SU-DHL-6 (cell line): ENCODE results near the gene HIF3A.
"Not testable (repeated sequence)": the region's sequence is repeated elsewhere in the genome, so short reads cannot be mapped to it uniquely, and the experiment has no call there.

Experiments
- H2AFZ ChIP-seq: fragments of 200-600 bp; sonication (generic); 2 replicates; pipeline ENCODE4 v1.6.1; 2014; ENCODE audit warnings: low read depth, mild to moderate bottlenecking, moderate library complexity, mixed read lengths, antibody characterized with exemption, low read length; ENCODE audit not compliant: severe bottlenecking
- H3F3A ChIP-seq: fragments of 200-600 bp; shearing (Covaris generic); 2 replicates; pipeline ENCODE4 v1.6.0; 2016; ENCODE audit warnings: antibody characterized with exemption, mild to moderate bottlenecking; ENCODE audit not compliant: insufficient read depth
- H3K27ac ChIP-seq: fragments of 200-600 bp; sonication (generic); 2 replicates; pipeline ENCODE4 v1.5.1; 2016; ENCODE audit warnings: low read depth, mild to moderate bottlenecking, low read length, moderate library complexity, mixed read lengths
- H3K27me3 ChIP-seq: fragments of 200-600 bp; sonication (generic), shearing (Covaris generic); 2 replicates; pipeline ENCODE4 v1.6.0; 2014; ENCODE audit warnings: mild to moderate bottlenecking, low read length
- H3K36me3 ChIP-seq: fragments of 200-600 bp; sonication (generic); 2 replicates; pipeline ENCODE4 v1.6.1; 2014; ENCODE audit warnings: mild to moderate bottlenecking, low read length, mixed read lengths
- H3K4me2 ChIP-seq: fragments of 300-600, 200-600 bp; shearing (Covaris generic), sonication (generic); 2 replicates; pipeline ENCODE4 v1.6.0; 2014; ENCODE audit warnings: low read length, low read depth, mild to moderate bottlenecking; ENCODE audit not compliant: poor library complexity, severe bottlenecking
- H3K4me3 ChIP-seq: fragments of 200-600 bp; sonication (generic); 2 replicates; pipeline ENCODE4 v1.5.1; 2014; ENCODE audit warnings: antibody characterized with exemption, low read length, mild to moderate bottlenecking, mixed read lengths; ENCODE audit not compliant: insufficient read depth, poor library complexity, severe bottlenecking
- H3K79me2 ChIP-seq: fragments of 200-600 bp; sonication (generic); 2 replicates; pipeline ENCODE4 v1.6.1; 2014; ENCODE audit warnings: mild to moderate bottlenecking, low read length, moderate library complexity; ENCODE audit not compliant: insufficient read depth
- H3K9ac ChIP-seq: fragments of 200-600 bp; sonication (generic); 2 replicates; pipeline ENCODE4 v1.7.0; 2014; ENCODE audit warnings: mild to moderate bottlenecking, low read length
- H3K9me2 ChIP-seq: fragments of 200-600 bp; sonication (generic); replicated peaks from 2 replicates; pipeline ENCODE4 v1.6.1; 2014; ENCODE audit warnings: low read length; ENCODE audit not compliant: insufficient read depth
- H3K9me3 ChIP-seq: fragments of 200-600 bp; sonication (generic); 2 replicates; pipeline ENCODE4 v1.6.1; 2014; ENCODE audit warnings: low read length, mixed read lengths; ENCODE audit not compliant: insufficient read depth
- H4K20me1 ChIP-seq: fragments of 200-600 bp; sonication (generic); 2 replicates; pipeline ENCODE4 v1.6.1; 2014; ENCODE audit warnings: low read depth, mild to moderate bottlenecking, antibody characterized with exemption, low read length, moderate library complexity, mixed read lengths
- EZH2phosphoT487 ChIP-seq: fragments of 200-600 bp; sonication (generic), shearing (Covaris generic); conservative IDR thresholded peaks from 2 replicates; pipeline ENCODE4 v1.6.1; 2018; ENCODE audit warnings: mild to moderate bottlenecking, antibody characterized with exemption, low read length, moderate library complexity, mixed read lengths
- TF ChIP-seq, protein P1 (sequence below): fragments of 200-600 bp; sonication (generic); IDR thresholded peaks from one replicate; pipeline ENCODE4 v1.5.1; 2017; ENCODE audit warnings: antibody characterized with exemption, mild to moderate bottlenecking, low read length, moderate library complexity; ENCODE audit not compliant: insufficient read depth, poor library complexity, severe bottlenecking

The HIF3A gene

DNA sequence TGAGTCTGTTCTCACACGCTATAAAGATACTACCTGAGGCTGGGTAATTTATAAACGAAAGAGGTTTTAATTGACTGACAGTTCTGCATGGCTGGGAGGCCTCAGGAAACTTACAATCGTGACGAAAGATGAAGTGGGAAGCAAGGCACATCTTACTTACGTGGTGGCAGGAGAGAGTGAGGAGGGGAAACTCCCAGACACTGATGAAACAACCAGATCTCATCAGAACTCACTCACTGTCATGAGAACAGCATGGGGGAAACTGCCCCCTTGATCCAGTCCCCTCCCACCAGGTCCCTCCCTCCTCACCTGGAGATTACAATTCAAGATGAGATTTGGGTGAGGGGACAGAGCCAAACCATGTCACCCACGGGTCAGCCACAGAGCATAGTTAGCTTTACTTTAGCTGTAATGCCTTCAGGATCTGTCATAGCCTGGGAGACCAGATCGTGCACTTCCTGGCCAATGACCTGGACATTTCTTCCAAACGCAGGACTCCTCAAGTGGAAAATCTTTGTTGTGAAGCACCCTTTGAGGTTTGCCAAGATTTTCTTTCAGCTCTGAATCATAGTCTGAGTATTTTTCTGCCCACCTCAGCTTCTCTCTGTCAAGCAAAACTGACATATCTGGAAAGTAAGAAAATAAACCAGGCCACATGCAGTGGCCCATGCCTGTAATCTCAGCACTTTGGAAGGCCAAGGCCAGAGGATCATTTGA, 25.2 kb upstream of the HIF3A start:
- no peak overlapping the region for H2AFZ ChIP-seq
- no peaks in the 10 kb centered on the region for H3K27me3 ChIP-seq
- no peaks in the 10 kb centered on the region for H3K36me3 ChIP-seq
- H3K9me3 ChIP-seq, result no peaks in the 10 kb centered on the region
- no peak overlapping the region for H3K27ac ChIP-seq
- no peaks in the 10 kb centered on the region for H3F3A ChIP-seq
- H3K4me3 ChIP-seq, result no peak overlapping the region
- H3K9me2 ChIP-seq, result no peaks in the 10 kb centered on the region
- H4K20me1 ChIP-seq, result no peaks in the 10 kb centered on the region
- H3K9ac ChIP-seq, result no peak overlapping the region
- TF ChIP-seq EZH2phosphoT487, result no peak
- TF ChIP-seq, protein P1, sequence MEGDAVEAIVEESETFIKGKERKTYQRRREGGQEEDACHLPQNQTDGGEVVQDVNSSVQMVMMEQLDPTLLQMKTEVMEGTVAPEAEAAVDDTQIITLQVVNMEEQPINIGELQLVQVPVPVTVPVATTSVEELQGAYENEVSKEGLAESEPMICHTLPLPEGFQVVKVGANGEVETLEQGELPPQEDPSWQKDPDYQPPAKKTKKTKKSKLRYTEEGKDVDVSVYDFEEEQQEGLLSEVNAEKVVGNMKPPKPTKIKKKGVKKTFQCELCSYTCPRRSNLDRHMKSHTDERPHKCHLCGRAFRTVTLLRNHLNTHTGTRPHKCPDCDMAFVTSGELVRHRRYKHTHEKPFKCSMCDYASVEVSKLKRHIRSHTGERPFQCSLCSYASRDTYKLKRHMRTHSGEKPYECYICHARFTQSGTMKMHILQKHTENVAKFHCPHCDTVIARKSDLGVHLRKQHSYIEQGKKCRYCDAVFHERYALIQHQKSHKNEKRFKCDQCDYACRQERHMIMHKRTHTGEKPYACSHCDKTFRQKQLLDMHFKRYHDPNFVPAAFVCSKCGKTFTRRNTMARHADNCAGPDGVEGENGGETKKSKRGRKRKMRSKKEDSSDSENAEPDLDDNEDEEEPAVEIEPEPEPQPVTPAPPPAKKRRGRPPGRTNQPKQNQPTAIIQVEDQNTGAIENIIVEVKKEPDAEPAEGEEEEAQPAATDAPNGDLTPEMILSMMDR, result no peak
- no peaks in the 10 kb centered on the region for H3K79me2 ChIP-seq
- no peak overlapping the region for H3K4me2 ChIP-seq

DNA sequence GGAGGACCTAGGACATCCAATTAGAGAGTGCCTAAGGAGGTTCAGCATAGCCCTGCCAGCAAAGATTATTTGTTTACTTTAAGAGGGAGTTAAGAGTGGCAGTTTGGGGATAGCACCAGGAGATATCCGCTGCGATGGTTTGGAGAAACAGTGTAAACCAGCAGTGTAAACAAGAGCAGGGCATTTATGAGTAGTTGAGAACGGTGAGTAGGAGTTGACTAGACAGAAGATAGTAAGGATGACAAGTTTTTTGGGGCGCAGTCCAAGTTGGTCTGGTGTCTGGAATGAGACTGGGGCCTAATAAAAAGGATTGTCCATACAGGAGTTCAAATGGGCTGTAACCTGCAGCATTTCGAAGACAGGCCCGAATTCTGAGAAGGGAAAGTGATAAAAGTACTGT, 22.9 kb upstream of the HIF3A start:
- H3K79me2 ChIP-seq, H3K9me3 ChIP-seq, H3K36me3 ChIP-seq, H3F3A ChIP-seq, H4K20me1 ChIP-seq, H3K4me2 ChIP-seq, H2AFZ ChIP-seq, H3K9ac ChIP-seq, H3K27me3 ChIP-seq, H3K27ac ChIP-seq, H3K9me2 ChIP-seq, H3K4me3 ChIP-seq: not testable (repeated sequence)

DNA sequence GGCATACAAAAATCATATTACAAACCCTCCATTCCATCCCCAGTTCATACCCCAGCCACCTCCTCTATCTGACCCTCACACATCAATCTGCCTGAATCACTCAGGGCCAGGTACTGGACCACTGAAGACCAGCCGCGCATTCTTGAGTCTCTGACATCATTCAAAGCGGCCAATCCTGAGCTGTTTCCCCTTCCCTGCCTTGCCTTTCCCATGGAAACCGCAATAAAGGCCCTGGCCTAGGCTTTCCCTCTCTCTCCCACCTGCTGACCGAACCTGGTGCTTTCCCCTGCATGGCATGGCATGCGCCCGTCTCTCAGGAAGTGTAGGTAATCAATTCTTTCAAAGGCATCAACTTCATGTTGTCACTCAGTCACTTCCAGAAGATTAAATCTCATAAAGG, 17.7 kb upstream of the HIF3A start:
- Histone ChIP-seq H3K9me3 (no peaks in the 10 kb centered on the region), H4K20me1 (no peaks in the 10 kb centered on the region), H3K36me3 (no peaks in the 10 kb centered on the region), H3K27ac (no peak overlapping the region), H2AFZ (no peak overlapping the region), H3K9me2 (no peaks in the 10 kb centered on the region), H3F3A (no peaks in the 10 kb centered on the region), H3K4me3 (no peak overlapping the region), H3K9ac (no peak overlapping the region), H3K79me2 (no peaks in the 10 kb centered on the region), H3K4me2 (no peak overlapping the region), H3K27me3 (no peaks in the 10 kb centered on the region)
- no peak for TF ChIP-seq EZH2phosphoT487
- TF ChIP-seq, protein P1, result no peak

DNA sequence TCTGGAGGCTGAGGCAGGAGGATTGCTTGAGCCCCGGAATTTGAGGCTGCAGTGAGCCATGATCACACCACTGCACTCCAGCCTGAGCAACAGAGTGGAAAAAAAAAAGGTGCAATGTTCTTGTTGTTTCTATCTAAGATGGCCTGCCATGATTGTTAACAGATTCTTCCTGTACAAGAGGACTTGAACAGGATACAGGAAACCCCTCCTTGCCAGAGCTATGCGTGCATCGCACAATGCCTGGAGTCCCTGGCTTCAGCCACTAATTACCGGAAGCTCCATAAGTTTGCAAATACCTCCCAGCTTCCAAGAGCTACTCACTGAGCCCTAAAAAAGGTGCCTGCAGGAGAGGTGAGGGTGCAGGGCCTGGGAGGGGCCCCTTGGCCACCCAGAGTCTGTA, 13.1 kb upstream of the HIF3A start:
- Histone ChIP-seq H2AFZ (no peak overlapping the region), H3K79me2 (no peaks in the 10 kb centered on the region), H3K9me2 (no peaks in the 10 kb centered on the region), H3K9ac (no peak overlapping the region), H4K20me1 (no peaks in the 10 kb centered on the region), H3K4me2 (no peak overlapping the region), H3K27me3 (no peaks in the 10 kb centered on the region), H3K4me3 (no peak overlapping the region), H3F3A (no peaks in the 10 kb centered on the region), H3K36me3 (no peaks in the 10 kb centered on the region), H3K9me3 (no peaks in the 10 kb centered on the region), H3K27ac (no peak overlapping the region)
- TF ChIP-seq, protein P1, result no peak
- no peak for TF ChIP-seq EZH2phosphoT487
